Stimulated activated CD4-positive, alpha-beta T cell treated with anti-CD3 and anti-CD28 coated beads, Interleukin-2, amount 100 ng/mL, for 24 hours (primary cell): Measurements from ENCODE around the gene PAPSS2.
A peak's percentile ranks its signal among the peaks of the same experiment; 100 is the strongest.
"Not testable (repeated sequence)": the region's sequence is repeated elsewhere in the genome, so short reads cannot be mapped to it uniquely, and the experiment has no call there.

Experiments used
- DNase-seq, 2 donors: peaks; one replicate each; pipeline ENCODE4 v3.0.0-alpha.2; 2020

The PAPSS2 gene

DNA sequence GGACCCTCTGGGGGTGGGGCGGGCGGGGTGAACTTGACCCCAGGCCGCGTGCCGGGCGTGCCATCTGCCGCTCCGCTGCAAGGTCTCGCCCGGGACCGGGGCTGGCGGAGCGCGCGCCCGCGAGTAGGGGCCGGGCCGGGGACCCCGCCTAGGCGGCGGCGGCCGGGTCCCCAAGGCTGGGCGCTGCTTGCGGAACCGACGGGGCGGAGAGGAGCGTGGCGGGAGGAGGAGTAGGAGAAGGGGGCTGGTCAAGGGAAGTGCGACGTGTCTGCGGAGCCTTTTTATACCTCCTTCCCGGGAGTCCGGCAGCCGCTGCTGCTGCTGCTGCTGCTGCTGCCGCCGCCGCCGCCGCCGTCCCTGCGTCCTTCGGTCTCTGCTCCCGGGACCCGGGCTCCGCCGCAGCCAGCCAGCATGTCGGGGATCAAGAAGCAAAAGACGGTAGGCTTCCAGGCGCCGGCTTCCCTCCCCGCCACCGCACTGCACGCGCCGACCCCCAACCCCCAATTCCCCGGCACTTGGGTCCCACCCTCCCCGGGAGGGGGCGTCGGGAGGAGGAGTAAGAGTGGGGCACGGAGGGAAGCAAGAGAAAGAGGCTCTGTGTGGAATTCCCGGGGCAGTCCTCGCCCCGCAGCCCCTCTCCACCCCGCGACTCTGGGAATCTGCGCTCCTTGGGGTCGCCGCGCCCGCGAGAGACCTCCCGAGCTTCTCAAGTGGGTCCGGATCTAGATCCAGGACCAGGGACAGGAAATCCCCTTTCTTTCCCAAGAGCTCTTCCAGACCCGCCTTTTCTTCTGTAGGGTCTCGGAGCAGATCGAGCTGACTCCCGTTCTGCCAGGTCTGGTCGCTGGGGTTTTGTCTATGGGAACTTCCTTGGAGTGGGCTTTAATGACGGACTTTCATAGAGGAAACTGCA is at the start of gene PAPSS2:
Gene PAPSS2, plus strand, starts transcription at position 308 of the 913 bp plus-strand sequence. Its CDS starts 104 bp downstream, at position 412.
- peak; percentile 31 to 47 for DNase-seq

GRCh38 chr10:87611341-87611740 is 48.3 kb upstream of the PAPSS2 start:
- DNase-seq: not testable (repeated sequence)

DNA sequence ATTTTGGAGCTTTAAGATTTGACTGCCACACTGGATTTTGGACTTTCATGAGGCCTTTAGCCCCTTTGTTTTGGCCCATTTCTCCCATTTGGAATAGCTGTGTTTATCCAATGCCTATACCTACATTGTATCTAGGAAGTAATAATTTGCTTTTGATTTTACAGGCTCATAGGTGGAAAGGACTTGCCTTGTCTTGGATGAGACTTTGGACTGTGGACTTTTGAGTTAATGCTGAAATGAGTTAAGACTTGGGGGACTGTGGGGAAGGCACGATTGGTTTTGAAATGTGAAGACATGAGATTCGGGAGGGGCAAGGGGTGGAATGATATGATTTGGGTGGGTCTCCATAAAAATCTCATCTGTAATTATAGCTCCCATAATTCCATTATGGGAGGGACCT is 47.6 kb upstream of the PAPSS2 start:
- DNase-seq: no peak

DNA sequence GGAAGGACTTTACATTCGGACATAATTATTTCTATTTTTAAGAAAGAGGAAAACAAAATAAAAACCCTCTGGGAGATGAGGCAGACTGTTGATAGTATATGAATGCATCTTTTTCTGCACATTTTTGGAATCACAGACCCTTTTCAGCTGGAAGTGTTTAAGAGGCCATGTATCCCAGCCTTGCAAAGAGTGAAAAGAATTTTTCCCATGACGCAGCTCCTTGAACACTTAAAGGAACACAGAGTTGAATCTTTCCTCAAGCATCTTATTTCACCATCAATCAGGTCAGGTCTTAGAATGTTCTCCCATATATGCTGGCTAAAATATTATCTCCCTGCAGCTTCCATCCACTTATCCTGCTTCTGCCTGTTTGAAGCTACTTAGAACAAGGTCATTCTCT is 45.9 kb upstream of the PAPSS2 start:
- DNase-seq: no peak

- no peak for DNase-seq
Observed at GRCh38 chr10:87615856-87616255, 43.8 kb upstream of the PAPSS2 start.

- no peak for DNase-seq
Observed at GRCh38 chr10:87617503-87617902, 42.2 kb upstream of the PAPSS2 start.

DNA sequence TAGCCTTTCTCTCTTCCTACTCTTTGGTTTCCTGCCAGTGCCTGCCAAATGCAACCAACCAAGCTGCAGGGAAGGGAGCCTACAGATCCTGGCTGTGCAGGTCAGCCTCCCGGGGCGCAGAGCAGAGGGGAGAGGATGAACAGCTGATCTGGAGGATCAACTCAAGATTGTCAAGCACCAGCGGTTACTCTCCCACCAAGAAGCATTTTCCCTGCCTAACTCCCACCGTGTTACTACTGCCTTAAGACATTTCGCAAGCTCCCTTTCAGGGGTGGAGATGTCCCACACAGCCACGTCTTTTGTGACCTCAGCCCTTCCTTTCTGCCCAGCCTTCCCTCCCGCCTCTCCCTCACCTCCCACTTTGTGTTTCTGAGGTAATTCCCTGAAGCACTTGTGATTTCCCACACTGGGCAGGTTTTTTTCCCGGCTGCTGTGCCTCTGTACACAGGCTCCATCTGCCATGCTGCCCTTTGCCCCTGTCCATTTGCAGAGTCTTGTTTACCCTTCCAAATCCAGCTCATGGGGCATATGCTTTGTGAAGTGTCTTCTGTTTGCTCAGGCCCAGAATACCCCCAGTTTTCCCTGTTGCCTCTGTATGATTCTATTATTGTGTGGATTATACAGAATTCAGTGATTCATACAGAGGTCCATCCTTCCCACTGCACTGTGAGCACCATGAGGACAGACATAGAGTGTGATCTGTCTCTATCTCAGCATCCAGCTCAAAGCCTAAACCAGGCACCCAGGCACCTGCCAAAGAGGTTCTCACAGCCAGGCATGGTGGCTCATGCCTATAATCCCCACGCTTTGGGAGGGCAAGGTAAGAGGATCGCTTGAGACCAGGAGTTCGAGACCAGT is 40.9 kb upstream of the PAPSS2 start:
- DNase-seq: no peak

DNA sequence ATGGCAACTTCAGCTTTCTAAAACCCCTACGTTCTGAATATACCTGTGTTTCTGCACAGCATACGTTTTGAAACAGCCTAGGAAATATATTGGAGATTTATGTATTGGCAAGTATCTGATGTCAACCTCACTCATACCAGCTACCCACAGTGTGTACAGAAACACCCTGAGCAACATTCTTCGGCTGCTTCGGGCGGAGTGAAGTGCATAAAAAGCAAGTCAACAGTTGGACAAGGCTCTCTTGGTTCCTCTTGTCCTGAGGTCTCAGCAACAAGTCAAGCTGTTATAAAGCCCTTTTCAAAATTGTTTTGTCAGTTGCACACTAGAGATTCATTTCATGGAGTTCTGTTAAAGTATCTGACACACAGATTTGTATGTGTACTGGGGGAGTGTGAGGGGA is 40.0 kb upstream of the PAPSS2 start:
- no peak for DNase-seq

DNA sequence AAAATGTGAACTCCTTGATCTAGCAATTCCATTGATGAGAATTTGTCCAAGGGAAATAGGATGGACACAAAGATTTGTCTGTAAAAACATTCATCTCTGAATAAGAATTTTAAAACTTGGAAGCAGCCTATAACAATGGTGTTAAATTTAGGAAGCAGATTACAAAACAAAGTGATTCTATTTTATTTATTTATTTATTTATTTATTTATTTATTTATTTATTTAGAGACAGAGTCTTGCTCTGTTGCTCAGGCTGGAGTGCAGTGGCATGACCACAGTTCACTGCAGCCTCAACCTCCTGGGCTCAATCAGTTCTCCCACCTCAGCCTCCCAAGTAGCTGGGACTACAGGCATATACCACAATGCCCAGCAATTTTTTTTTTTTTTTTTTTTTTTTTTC is 38.2 kb upstream of the PAPSS2 start:
- not testable (repeated sequence) for DNase-seq

- DNase-seq: no peak
Observed at GRCh38 chr10:87622314-87623004, 37.2 kb upstream of the PAPSS2 start.

DNA sequence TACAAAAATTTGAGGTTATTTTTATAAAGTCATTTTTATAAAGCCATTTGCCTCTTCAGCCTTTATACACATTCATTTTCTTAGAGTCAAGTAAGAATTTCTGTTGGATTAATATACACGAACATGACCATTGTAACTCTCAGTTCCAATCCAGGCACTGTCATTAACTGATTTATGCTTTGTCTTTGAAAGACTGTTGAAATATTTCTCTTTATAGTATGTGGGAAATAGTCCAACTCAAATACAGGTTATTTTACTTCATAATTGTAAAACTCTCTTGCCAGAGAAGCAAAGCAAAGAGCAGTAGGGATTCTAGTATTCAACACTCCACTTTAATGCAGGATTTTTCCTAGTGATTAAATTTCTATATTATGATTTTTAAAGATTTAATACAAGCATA is 36.5 kb upstream of the PAPSS2 start:
- no peak for DNase-seq

- DNase-seq: no peak
Observed at GRCh38 chr10:87625661-87626060, 34.0 kb upstream of the PAPSS2 start.

DNA sequence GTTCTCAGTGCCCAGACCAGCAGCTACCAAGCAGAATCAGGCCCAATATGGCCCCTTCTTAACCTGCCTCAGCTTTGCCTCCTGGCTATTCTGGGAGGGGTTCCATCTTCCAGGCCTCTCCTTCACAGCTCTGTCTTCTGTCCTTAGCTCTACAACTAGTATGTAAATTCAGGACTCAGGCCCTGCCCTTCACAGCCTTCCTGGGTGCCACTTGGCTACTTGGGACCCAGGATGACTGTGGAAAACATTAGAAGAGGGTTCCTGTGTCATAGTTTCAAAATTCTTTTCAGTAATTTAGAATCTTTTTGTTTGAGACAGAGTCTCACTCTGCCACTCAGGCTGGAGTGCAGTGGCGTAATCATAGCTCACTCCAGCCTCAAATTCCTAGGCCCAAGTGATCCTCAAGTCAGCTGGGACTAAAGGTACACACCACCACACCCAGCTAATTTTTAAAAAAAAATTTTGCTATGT is 33.2 kb upstream of the PAPSS2 start:
- no peak for DNase-seq

- DNase-seq: no peak
Observed at GRCh38 chr10:87630171-87630570, 29.5 kb upstream of the PAPSS2 start.

GRCh38 chr10:87632454-87632853 is 27.2 kb upstream of the PAPSS2 start:
- no peak for DNase-seq

DNA sequence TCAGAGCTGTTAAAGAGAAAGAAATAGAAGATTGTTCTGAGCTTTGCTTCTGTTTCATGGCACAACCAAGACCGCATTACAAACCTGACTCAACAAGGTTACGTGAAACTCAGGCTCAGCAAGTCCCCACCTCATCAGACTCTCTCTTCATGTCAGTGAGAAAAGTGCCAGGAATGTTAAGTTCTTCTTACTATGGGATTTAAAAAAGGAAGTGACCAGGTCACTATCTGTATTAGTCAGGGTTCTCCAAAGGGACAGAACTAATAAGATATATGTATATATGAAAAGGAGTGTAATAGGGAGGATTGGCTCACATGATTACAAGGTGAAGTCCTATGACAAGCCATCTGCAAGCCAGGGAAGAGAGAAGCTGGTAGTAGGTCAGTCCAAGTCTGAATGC is 25.4 kb upstream of the PAPSS2 start:
- DNase-seq: no peak

DNA sequence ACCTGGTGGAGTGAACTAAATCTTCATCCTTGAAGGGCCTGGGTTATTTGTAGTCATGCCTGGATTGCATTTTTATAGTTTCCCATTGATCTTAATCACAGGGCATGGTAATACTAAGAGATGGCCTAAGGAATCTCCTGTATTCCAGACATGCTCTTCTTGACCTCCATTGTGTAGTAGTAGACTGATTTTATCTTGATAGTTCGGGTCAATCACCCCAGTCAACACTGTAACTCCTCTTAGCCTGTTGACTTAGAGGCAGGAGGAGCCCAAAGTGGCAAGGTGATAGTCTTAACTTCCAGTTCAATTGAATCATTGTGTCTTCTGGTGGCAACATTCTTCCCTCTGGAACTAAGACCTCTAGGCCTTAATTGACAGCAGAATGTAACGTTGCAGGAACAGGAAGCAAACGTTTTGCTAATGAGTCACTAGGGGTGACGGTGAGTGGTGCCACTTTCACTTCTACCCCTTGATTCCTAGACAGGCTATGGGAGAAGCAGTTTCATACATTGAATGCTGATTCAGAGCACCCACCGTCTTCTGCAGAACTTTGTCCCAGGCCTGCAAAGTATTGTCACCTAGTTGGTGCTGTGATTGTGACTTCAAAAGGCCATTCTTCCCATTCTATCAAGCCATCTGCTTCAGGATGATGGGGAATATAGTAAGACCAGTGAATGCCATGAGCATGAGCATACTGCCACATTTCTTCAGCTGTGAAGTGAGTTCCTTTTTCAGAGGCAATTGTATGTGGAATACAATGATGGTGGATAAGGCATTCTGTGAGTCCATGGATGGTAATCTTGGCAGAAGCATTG is 24.0 kb upstream of the PAPSS2 start:
- peak in 1 of 2 donors; percentile 35 for DNase-seq

GRCh38 chr10:87636313-87636915 is 23.3 kb upstream of the PAPSS2 start:
- DNase-seq: no peak

DNA sequence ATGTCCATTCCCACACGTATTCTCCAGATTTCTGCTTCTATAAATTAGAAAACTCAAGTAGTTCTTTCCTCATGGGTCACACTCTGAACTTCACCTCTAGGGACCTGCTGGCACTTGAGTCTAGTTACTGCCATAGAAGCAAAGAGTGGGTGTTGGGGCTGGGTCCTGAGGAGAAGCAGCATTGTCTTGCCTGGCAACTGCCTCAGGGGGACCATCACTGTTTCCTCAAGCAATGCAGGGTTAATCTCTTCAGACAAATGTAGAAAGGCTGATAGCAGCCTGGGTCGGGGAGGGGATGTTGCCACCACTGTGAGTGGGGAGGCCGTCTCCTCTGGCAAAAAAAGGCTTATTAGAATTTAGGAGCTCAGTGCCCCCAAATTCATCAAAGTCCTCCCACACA is 20.2 kb upstream of the PAPSS2 start:
- DNase-seq: no peak

DNA sequence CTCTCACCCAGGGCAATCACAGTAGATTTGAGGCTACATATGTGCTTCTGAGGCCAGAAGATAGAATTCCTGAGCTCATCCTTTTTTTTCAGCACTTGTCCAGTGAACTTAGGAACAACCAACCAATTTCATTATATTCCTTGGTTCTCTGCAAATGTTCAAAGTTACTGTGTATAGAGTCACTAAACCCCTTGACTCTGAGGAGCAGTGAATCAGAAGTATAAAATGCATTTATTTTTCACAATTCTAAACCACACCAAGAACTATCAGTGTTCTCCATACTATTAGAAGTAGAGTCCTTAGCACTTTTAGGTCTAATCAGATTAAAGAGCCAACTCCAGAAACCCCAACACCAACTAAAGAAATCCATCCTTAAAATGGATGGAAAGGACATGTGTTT is 19.6 kb upstream of the PAPSS2 start:
- no peak for DNase-seq

- DNase-seq: no peak
Observed at GRCh38 chr10:87642486-87642885, 17.2 kb upstream of the PAPSS2 start.

DNA sequence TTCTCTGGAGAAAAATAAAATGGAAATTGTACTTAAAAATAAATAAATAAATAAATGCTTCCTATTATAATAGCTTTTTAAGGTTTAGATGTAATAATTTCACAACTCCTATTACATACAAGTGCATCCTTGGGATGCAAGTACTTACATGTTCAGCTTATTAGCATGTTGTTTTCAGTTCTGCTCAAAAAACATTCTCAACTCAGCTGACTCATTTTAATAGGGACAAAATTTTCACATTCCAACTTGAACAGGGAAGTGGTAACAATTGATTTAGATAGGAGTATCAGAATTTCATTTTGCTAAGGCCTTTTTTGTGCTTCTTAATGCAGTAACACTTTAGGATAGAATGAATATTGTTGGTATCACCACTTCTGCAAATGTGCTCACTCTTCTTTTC is 16.7 kb upstream of the PAPSS2 start:
- DNase-seq: no peak
